Smooth muscle cell (in vitro differentiated cells): ENCODE results near the gene CCDC60. TPM values are rescaled to one million over a fixed set of nuclear protein-coding genes. Genes with fewer than 3 reads are reported as not detected.

Experiments
- DNase-seq: peaks from one replicate; lab custom pipeline; 2025; ENCODE audit not compliant: unreplicated experiment; lab: John Stamatoyannopoulos, UW
- H2AFZ ChIP-seq: fragments of 200-600 bp; sonication (generic); 2 replicates; pipeline ENCODE4 v1.6.0; 2016; ENCODE audit warnings: antibody characterized with exemption, low read depth, mild to moderate bottlenecking
- H3F3A ChIP-seq: fragments of 200-600 bp; sonication (generic); 2 replicates; pipeline ENCODE4 v1.6.0; 2017; ENCODE audit warnings: antibody characterized with exemption, low read depth
- H3K27ac ChIP-seq: fragments of 200-600 bp; sonication (generic); 2 replicates; pipeline ENCODE4 v1.5.1; 2016; ENCODE audit warnings: low read depth, mild to moderate bottlenecking
- H3K27me3 ChIP-seq: fragments of 200-600 bp; sonication (generic); 2 replicates; pipeline ENCODE4 v1.6.1; 2016; ENCODE audit warnings: low read depth, mild to moderate bottlenecking
- H3K36me3 ChIP-seq: fragments of 200-600 bp; sonication (generic); 2 replicates; pipeline ENCODE4 v1.5.1; 2016; ENCODE audit warnings: low read depth
- H3K4me1 ChIP-seq: fragments of 200-600 bp; sonication (generic); 2 replicates; pipeline ENCODE4 v1.5.1; 2016; ENCODE audit warnings: low read depth
- H3K4me2 ChIP-seq: fragments of 200-600 bp; sonication (generic); 2 replicates; pipeline ENCODE4 v1.6.0; 2016; ENCODE audit warnings: mild to moderate bottlenecking
- H3K4me3 ChIP-seq: fragments of 200-600 bp; sonication (generic); 2 replicates; pipeline ENCODE4 v1.5.1; 2016; ENCODE audit warnings: mild to moderate bottlenecking
- H3K79me2 ChIP-seq: fragments of 200-600 bp; sonication (generic); 2 replicates; pipeline ENCODE4 v1.6.0; 2016; ENCODE audit warnings: low read depth, mild to moderate bottlenecking
- H3K9ac ChIP-seq: fragments of 200-600 bp; sonication (generic); 2 replicates; pipeline ENCODE4 v1.6.0; 2016; ENCODE audit warnings: low read depth
- H3K9me3 ChIP-seq: fragments of 200-600 bp; sonication (generic); replicated peaks from 2 replicates; pipeline ENCODE4 v1.5.1; 2016; ENCODE audit warnings: low read depth
- H4K20me1 ChIP-seq: fragments of 200-600 bp; sonication (generic); 2 replicates; pipeline ENCODE4 v1.6.0; 2016; ENCODE audit warnings: low read depth
- CTCF ChIP-seq: fragments of 200-600 bp; sonication (generic); IDR thresholded peaks from 2 replicates; pipeline ENCODE4 v1.5.1; 2017; ENCODE audit warnings: borderline replicate concordance, mild to moderate bottlenecking, antibody characterized with exemption; ENCODE audit not compliant: insufficient read depth, poor library complexity, severe bottlenecking
- WGBS: methylation state at CpG from one replicate; pipeline ENCODE4 v1.1.7; 2016; ENCODE audit warnings: low lambda C conversion rate; 5-methylcytosine and 5-hydroxymethylcytosine counted together
- polyA plus RNA-seq: library from polyadenylated mRNA; unstranded; fragments of >200 nt; fragmentation: Nextera tagmentation; extraction: Ambion mirVana; gene quantifications from 2 replicates; pipeline ENCODE4 v1.2.1, GENCODE V29; 2016
- total RNA-seq: library from RNA; depleted of rRNA; stranded (reverse); fragments of >200 nt; gene quantifications from 2 replicates; pipeline ENCODE4 v1.2.3, GENCODE V29; 2014

CCDC60 gene
- total and polyA plus RNA-seq, 2 experiments from 2014 or later = not detected

GRCh38 chr12:119393677-119394076 lies 59.1 kb downstream of the CCDC60 start:
- no peaks in the 10 kb centered on the region for H4K20me1 ChIP-seq
- no peaks in the 10 kb centered on the region for H3K79me2 ChIP-seq
- H3K27me3 ChIP-seq = no peaks in the 10 kb centered on the region
- H3K4me2 ChIP-seq = no peak overlapping the region
- H3F3A ChIP-seq = no peaks in the 10 kb centered on the region
- WGBS = 79% methylated on average over 4 of the region's 4 CpGs
- H3K9me3 ChIP-seq = no peaks in the 10 kb centered on the region
- no peaks in the 10 kb centered on the region for H3K4me1 ChIP-seq
- no peaks in the 10 kb centered on the region for H3K36me3 ChIP-seq
- H3K4me3 ChIP-seq = no peak overlapping the region
- DNase-seq = no peak
- H2AFZ ChIP-seq = no peak overlapping the region
- no peak for TF ChIP-seq CTCF
- H3K9ac ChIP-seq = no peak overlapping the region
- no peak overlapping the region for H3K27ac ChIP-seq

- Histone ChIP-seq H3K4me1 (no peaks in the 10 kb centered on the region), H3K27me3 (no peaks in the 10 kb centered on the region), H2AFZ (no peak overlapping the region), H3K9me3 (no peaks in the 10 kb centered on the region), H3K9ac (no peak overlapping the region), H3F3A (no peaks in the 10 kb centered on the region), H3K36me3 (no peaks in the 10 kb centered on the region), H3K4me2 (no peak overlapping the region), H4K20me1 (no peaks in the 10 kb centered on the region), H3K79me2 (no peaks in the 10 kb centered on the region), H3K27ac (no peak overlapping the region), H3K4me3 (no peak overlapping the region)
- TF ChIP-seq CTCF = no peak
- DNase-seq = no peak
- WGBS = 84% methylated on average over 7 of the region's 10 CpGs
Measured at GRCh38 chr12:119397540-119397939, 63.0 kb downstream of the CCDC60 start.

GRCh38 chr12:119398190-119398589 lies 63.7 kb downstream of the CCDC60 start:
- no peaks in the 10 kb centered on the region for H3K9me3 ChIP-seq
- no peaks in the 10 kb centered on the region for H3K36me3 ChIP-seq
- H3K9ac ChIP-seq = no peak overlapping the region
- DNase-seq = no peak
- no peak overlapping the region for H3K27ac ChIP-seq
- H3K27me3 ChIP-seq = no peaks in the 10 kb centered on the region
- no peak overlapping the region for H2AFZ ChIP-seq
- H3K4me3 ChIP-seq = no peak overlapping the region
- no peaks in the 10 kb centered on the region for H3K79me2 ChIP-seq
- no peak overlapping the region for H3K4me2 ChIP-seq
- no peaks in the 10 kb centered on the region for H3K4me1 ChIP-seq
- WGBS = 96% methylated on average over 24 of the region's 24 CpGs
- no peaks in the 10 kb centered on the region for H3F3A ChIP-seq
- no peaks in the 10 kb centered on the region for H4K20me1 ChIP-seq
- no peak for TF ChIP-seq CTCF

GRCh38 chr12:119399301-119399700 lies 64.8 kb downstream of the CCDC60 start:
- 86% methylated on average over 4 of the region's 4 CpGs for WGBS

More at GRCh38 chr12:119399301-119399700, 64.8 kb downstream of the CCDC60 start:
- no peaks in the 10 kb centered on the region for H3K79me2 ChIP-seq
- no peaks in the 10 kb centered on the region for H4K20me1 ChIP-seq
- H3K9ac ChIP-seq = no peak overlapping the region
- no peaks in the 10 kb centered on the region for H3K27me3 ChIP-seq
- H3K4me2 ChIP-seq = no peak overlapping the region
- no peaks in the 10 kb centered on the region for H3K9me3 ChIP-seq
- H3K4me1 ChIP-seq = no peaks in the 10 kb centered on the region
- no peaks in the 10 kb centered on the region for H3F3A ChIP-seq
- DNase-seq = no peak
- no peak overlapping the region for H3K4me3 ChIP-seq
- no peak for TF ChIP-seq CTCF
- no peaks in the 10 kb centered on the region for H3K36me3 ChIP-seq
- H2AFZ ChIP-seq = no peak overlapping the region
- no peak overlapping the region for H3K27ac ChIP-seq
